ENCODE data around the gene GPS2.

- TF ChIP-seq, protein P1, sequence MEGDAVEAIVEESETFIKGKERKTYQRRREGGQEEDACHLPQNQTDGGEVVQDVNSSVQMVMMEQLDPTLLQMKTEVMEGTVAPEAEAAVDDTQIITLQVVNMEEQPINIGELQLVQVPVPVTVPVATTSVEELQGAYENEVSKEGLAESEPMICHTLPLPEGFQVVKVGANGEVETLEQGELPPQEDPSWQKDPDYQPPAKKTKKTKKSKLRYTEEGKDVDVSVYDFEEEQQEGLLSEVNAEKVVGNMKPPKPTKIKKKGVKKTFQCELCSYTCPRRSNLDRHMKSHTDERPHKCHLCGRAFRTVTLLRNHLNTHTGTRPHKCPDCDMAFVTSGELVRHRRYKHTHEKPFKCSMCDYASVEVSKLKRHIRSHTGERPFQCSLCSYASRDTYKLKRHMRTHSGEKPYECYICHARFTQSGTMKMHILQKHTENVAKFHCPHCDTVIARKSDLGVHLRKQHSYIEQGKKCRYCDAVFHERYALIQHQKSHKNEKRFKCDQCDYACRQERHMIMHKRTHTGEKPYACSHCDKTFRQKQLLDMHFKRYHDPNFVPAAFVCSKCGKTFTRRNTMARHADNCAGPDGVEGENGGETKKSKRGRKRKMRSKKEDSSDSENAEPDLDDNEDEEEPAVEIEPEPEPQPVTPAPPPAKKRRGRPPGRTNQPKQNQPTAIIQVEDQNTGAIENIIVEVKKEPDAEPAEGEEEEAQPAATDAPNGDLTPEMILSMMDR (IDR thresholded peaks at IDR 0.05): no peak
- peak in 1 of 2 donors; percentile 15 for TF ChIP-seq POLR2A (IDR thresholded peaks at IDR 0.05)
Measured at GRCh38 chr17:7308625-7309433, 6.3 kb downstream of the GPS2 start.

Measured in uterus (tissue), 2 donors.